Measurements from ENCODE around the gene JAZF1. TPM values are rescaled to one million over a fixed set of nuclear protein-coding genes. Genes with fewer than 3 reads are reported as not detected.
A peak's percentile ranks its signal among the peaks of the same experiment; 100 is the strongest.

Gene JAZF1
- total RNA-seq, 4 donors from 2014 or later, result 1.6 to 8.6 (median 5.3) TPM

DNA sequence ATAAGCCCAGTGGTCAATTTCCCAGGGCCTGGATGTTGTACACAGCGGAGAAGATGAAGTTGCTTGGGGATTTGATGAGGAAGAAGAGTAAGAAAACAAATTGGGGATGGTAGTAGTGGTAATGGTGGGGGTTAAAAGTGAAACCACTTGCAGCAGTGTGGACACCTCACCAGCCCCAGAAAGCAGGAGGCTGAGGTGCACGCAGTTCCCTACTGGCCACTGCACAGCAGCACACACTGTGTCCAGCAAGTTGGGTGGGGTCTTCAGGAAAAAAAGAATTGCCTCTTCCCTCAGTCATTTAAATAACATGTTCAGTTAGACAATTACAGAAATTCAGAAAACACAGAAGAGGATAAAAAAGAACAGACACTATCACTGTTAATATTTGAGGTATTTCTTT, 344.1 kb downstream of the JAZF1 start:
- H3K4me3 ChIP-seq, result no peak overlapping the region
- ATAC-seq (no peak), DNase-seq (no peak)
- no peaks in the 10 kb centered on the region for H3K27me3 ChIP-seq
- H3K27ac ChIP-seq, result no peak overlapping the region
- intact Hi-C loops (cut with DNase I; ENCODE audit: low total_unique reads) (no loop called here), in situ Hi-C loops (cut with MboI; ENCODE audit: low sequenced_read_pairs in 4 of 4) (no loop called here)
- H3K36me3 ChIP-seq, result no peaks in the 10 kb centered on the region
- H3K9me3 ChIP-seq, result no peaks in the 10 kb centered on the region
- no peak for TF ChIP-seq POLR2A (IDR thresholded peaks at IDR 0.05)
- TF ChIP-seq CTCF (IDR thresholded peaks at IDR 0.05 in 4 of 5, conservative IDR thresholded peaks at IDR 0.05 in 1 of 5), result no peak
- peaks cover 5 to 8% of the 10 kb centered on the region in 2 donors for H3K4me1 ChIP-seq

- intact Hi-C loops (cut with DNase I; ENCODE audit: low total_unique reads), result no loop called here
- Histone ChIP-seq H3K9me3 (no peaks in the 10 kb centered on the region), H3K4me1 (peaks cover 5 to 8% of the 10 kb centered on the region in 2 donors), H3K27me3 (no peaks in the 10 kb centered on the region), H3K36me3 (no peaks in the 10 kb centered on the region), H3K27ac (no peak overlapping the region), H3K4me3 (no peak overlapping the region)
- in situ Hi-C loops (cut with MboI; ENCODE audit: low sequenced_read_pairs in 4 of 4), result no loop called here
- ATAC-seq (no peak), DNase-seq (no peak)
- TF ChIP-seq POLR2A (IDR thresholded peaks at IDR 0.05) (no peak), CTCF (IDR thresholded peaks at IDR 0.05 in 4 of 5, conservative IDR thresholded peaks at IDR 0.05 in 1 of 5) (no peak)
Measured at GRCh38 chr7:27835376-27835775, 345.2 kb downstream of the JAZF1 start.

- peak; percentile 25 to 65 for DNase-seq
- intact Hi-C loops (cut with DNase I; ENCODE audit: low total_unique reads), result no loop called here
- H3K36me3 ChIP-seq, result no peaks in the 10 kb centered on the region
Measured at GRCh38 chr7:27834179-27834921, 346.2 kb downstream of the JAZF1 start.

GRCh38 chr7:27826357-27826756, 354.2 kb downstream of the JAZF1 start:
- TF ChIP-seq CTCF (IDR thresholded peaks at IDR 0.05 in 4 of 5, conservative IDR thresholded peaks at IDR 0.05 in 1 of 5), result no peak
- no peak for TF ChIP-seq POLR2A (IDR thresholded peaks at IDR 0.05)
- Histone ChIP-seq H3K27me3 (no peaks in the 10 kb centered on the region), H3K27ac (no peak overlapping the region), H3K9me3 (no peaks in the 10 kb centered on the region), H3K4me1 (no peaks in the 10 kb centered on the region), H3K4me3 (no peak overlapping the region), H3K36me3 (peaks cover 0 to 29% of the 10 kb centered on the region in 2 donors)
- DNase-seq (no peak), ATAC-seq (no peak)
- intact Hi-C loops (cut with DNase I; ENCODE audit: low total_unique reads), result no loop called here
- in situ Hi-C loops (cut with MboI; ENCODE audit: low sequenced_read_pairs in 4 of 4), result no loop called here

More at GRCh38 chr7:27834179-27834921, 346.2 kb downstream of the JAZF1 start:
- H3K4me1 ChIP-seq, result peaks cover 5 to 8% of the 10 kb centered on the region in 2 donors
- no peaks in the 10 kb centered on the region for H3K27me3 ChIP-seq
- TF ChIP-seq POLR2A (IDR thresholded peaks at IDR 0.05) (no peak), CTCF (IDR thresholded peaks at IDR 0.05 in 4 of 5, conservative IDR thresholded peaks at IDR 0.05 in 1 of 5) (no peak)
- peak; percentile 87 to 94 for ATAC-seq
- no peak overlapping the region for H3K4me3 ChIP-seq
- no peaks in the 10 kb centered on the region for H3K9me3 ChIP-seq
- in situ Hi-C loops (cut with MboI; ENCODE audit: low sequenced_read_pairs in 4 of 4), result no loop called here
- peak overlapping the region; percentile 44 to 66 (median 60) for H3K27ac ChIP-seq
